Measurements from ENCODE around the gene GTPBP6. TPM values are rescaled to one million over a fixed set of nuclear protein-coding genes. Genes with fewer than 3 reads are reported as not detected.
"Not testable (repeated sequence)": the region's sequence is repeated elsewhere in the genome, so short reads cannot be mapped to it uniquely, and the experiment has no call there.

The GTPBP6 gene
- total RNA-seq, 1 donor from 2014 or later: 24.9 TPM

DNA sequence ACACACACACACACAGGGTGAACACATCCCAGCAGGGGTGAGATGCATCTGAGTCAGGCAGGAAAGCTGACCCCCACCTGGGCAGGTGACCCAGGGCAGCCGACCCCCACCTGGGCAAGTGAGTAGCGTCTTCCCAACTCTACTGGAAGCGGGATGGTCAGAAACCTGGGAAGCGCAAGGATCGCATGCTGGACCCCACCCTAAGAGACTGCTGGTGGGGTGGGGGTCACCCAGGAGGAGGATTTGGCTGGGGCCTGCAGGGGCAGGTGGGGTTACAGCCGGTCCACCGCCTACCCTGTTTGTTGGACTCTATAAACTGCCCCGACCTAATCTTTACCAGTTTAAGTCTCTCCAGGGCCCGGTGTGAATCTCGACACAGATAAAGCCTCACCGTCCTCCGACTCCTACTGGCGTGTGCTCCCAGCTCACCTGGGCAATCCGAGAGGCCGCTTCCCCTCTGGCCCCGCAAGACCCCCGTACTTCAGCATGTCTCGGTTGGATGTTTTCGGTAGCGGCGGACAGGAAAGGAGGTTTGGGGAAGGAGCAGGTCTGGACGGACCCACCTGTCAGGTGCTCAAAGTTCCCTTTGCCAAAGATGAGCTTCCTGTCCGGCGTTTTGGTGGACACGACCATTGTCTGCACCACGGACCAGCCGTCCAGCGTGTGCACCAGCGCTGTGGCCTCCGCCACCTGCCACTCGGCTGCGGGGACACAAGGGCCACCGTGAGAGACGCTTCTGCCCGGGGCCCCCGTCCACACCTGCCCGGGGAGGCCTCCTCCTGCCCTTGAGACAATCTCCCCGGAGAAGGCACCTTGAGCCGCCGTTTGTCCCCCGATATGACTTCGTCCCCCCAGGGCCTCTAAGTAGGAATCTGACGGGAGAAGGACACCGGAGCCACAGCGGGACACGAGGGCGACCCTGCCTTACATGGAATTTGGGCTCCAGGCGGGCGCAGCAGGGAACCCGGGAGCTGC, 2.0 kb downstream of the GTPBP6 start:
- no peak for DNase-seq (ENCODE audit: low read depth)

DNA sequence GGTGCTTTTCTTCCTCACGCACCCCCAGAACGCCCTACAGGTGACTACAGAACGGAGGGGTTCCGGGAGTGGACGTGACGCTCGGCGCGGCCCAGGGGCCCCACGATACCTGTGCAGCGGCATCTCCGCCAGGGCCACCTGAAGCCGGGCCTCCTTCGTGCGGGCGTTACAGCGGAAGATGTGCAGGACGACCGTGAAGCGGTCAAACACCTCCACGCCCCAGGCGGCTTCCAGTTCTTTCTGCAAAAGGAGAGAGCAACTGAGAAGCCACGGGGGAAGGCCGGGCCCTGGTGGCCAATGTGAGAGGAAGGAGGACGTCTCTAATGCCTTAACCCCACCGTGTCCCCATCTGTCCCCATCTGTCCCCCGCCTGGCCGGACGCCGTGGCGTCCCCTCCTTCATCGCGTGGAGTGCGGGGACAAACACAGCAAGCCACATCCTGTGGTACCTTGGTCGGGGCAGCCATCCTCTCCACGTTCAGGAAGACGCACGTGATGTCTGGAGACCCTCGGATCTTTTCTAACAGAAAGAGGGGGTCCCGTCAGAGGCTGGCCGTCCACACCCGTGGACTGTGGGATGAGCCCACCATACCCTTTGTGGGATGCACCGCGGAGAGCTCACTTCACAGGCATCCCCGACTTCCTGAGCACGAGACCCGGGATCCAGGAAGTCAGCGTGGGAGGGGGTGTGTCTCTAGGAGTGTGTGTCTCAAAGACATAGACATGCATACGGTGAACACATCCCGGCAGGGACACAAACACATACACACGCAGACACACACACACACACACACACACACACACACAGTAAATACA, 3.6 kb downstream of the GTPBP6 start:
- no peak for DNase-seq (ENCODE audit: low read depth)

DNA sequence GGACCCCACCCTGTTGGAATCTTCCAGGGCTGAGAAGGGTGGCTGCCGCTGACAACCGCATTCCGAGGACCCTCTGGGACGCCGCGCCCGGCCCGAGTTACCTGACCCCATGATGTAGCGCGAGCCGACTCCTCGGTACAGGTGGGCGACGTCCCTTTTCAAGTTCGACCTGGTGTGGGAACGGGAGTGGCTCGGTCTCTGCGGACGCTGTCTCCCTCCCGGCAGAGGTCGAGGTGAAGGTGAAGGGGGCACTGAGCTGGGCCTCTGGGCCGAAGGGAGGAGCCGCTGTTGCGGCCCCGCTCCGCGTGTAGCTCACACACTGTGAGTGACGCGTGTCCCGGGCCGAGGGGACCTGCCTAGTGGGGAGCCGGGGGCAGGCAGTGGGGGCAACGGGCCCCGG, 4.5 kb downstream of the GTPBP6 start:
- no peak for DNase-seq (ENCODE audit: low read depth)

DNA sequence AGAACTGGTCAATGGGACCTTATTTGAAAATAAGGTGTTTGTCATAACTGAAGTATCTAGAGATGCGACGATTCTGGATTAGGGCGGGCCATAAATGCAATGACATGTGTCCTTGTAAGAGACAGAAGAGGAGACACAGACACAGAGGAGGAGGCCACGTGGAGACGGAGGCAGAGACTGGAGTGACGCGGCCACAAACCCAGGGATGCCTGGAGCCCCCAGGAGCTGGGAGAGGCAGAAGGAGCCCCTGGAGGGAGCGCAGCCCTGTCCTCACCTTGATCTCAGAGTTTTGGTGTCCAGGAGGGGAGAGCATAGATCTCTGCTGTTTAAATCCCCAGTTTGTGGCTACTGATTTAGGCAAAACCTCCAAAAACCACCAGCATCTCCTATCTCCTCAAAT, 5.0 kb downstream of the GTPBP6 start:
- no peak for DNase-seq (ENCODE audit: low read depth)

DNA sequence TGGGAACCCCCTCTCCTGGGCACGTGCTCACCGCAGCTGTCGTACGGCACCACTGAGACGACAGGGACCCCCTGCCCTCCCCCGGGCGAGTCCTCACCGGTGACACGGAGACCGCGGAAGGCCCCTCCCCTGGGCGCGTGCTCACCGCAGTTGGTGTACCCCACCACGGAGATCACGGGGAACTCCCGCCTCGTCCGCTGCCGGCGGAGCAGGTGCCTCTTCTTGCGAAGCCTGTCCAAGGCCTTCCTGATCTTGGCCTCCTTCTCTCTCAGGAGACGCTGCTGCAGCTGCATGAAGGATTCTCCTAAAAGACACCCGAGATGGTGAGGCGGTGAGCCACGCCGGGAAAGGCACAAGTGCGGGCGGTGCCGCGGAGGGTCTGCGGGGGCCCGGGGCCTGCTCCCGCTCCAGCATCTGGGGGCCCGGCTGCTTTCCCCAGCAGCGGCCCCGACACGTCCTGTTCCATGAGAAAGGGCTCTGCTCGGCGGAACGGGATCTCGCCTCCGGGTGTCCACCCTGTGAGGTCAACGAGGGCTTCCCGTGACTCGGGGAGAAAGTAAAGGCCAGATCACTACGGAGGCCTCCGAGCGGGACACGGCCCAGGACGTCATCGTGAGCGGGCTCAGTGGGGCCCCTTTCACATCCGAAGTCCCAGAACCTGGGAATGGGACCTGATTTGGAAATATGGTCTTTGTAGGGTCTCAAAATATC, 5.8 kb downstream of the GTPBP6 start:
- no peak for DNase-seq (ENCODE audit: low read depth)

DNA sequence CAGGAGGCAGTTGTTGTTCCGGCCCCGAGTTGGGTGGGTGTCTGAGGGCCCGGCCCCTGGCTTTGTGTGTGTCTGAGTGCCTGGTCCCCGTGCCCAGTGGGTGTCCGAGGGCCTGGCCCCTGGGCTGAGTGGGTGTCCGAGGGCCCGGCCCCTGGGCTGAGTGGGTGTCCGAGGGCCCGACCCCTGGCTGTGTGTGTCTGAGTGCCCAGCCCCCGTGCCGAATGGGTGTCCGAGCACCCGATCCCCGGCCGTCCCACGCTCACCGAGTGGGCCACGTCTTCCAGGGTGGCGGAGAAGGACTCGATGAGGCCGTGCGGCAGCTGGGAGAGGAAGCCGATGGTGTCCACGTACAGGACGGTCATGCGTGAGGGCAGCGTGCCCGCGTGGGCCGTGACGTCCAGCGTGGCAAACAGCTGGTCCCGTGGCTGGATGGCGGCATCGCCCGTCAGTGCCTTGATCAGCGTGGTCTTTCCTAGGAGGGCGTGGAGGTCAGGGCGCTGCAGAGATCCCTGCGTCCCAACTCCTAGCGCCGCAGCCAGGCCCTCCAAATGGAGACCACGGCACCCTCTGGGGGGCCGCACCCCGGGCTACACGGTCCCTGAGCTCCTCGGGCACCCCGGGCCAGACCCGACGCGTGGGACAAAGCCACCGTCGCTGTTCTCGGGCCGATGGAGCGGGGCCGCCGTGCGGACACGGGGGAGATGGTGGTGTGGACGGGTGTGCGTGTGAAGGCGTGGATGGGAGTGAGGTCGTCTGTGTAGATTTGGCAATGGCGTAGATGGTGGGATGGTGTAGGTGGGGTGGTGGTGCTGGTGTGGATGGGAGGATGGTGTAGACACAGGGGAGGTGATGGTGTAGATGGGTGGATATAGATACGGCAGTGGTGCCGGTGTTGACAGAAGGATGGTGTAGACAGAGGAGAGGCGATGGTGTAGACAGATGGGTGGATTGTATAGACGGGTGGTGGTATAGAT, 7.2 kb downstream of the GTPBP6 start:
- DNase-seq (ENCODE audit: low read depth): no peak

DNA sequence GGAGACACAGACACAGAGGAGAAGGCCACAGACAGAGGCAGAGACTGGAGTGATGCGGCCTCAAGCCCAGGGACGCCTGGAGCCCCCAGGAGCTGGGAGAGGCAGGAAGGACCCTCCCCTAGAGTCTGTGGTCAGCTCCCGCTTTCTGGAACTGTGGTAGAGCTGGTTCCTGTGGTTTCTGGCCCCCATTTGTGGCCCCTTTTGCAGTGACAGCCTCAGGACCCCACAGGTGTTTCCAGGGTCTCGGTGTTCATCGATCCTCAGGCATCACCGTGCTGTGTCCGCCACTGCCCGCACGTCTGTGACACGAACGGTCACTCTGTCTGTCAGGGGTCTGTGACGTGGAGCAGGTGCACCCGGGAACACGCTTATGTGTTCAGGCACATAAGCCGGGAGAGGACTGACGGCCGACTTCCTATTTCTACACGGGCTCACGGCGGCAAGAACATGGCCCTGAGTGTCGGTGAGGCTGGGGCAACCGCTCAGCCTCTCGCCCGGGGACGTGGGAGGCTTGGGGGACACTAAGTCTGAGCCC, 7.9 kb downstream of the GTPBP6 start:
- DNase-seq (ENCODE audit: low read depth): no peak

DNA sequence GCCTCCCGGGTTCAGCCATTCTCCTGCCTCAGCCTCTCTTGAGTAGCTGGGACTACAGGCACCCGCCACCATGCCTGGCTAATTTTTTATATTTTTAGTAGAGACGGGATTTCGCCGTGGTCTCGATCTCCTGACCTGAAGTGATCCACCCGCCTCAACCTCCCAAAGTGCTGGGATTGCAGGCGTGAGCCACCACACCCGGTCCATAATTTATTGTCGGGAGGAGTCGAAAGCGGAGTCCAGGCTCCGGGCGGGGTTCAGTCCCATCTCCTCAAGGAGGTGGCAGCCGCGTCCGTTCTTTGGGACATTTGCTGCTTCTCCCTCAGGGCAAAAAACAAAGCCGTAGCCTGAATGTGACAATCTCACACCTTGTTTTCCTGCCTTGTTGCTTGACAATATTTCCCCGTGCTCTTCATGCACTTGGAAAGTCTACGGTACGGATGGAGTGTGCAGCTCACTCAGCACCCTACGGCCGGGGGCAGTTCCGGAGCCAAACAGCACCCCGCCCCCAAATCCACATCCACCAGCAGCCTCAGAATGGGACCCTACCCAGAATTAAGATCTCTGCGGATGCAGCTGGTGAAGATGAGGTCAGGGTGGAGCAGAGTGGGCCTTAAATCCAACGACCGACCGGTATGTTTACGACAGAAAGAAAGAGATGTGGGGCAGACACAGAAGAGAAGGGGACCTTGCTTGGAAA, 9.6 kb downstream of the GTPBP6 start:
- no peak for DNase-seq (ENCODE audit: low read depth)

DNA sequence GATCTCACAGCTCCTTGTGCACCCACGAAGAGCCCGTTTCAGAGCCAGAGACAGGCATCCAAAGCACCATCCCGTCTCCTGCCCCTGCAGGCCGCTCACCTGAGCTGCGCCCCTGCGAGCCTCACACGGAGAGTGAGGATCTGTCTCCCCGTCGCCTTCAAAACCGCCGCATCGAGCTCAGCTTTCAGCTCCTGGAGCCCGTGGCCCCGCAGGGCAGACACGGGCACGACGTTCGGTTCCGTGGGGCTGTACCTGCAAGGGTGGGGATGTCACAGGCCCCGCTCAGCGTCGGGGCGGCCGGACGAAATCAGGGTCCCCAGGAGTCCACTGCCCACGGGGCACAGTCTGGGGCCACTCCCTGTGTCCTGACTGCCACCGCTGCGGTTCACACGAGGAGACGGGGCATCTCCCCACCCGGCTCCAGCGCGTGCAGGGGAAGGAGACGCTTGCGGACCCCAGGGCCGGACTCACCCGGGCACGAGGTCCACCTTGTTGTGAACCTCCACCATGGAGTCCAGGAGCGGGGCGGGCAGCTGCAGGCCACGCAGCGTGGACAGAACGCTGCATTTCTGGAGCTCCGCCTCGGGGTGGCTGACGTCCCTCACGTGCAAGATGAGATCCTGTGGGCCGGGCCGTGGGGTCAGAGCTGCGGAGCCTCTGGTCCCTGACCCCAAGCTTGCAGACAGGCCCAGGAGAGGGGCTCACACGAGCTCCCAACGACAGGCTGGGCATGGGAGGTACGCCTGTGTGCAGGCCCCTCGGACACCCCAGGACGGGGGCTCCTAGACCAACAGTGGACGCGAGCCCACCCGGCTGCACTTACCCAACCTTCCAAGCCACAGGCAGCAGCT, 11.1 kb downstream of the GTPBP6 start:
- DNase-seq (ENCODE audit: low read depth): no peak

DNA sequence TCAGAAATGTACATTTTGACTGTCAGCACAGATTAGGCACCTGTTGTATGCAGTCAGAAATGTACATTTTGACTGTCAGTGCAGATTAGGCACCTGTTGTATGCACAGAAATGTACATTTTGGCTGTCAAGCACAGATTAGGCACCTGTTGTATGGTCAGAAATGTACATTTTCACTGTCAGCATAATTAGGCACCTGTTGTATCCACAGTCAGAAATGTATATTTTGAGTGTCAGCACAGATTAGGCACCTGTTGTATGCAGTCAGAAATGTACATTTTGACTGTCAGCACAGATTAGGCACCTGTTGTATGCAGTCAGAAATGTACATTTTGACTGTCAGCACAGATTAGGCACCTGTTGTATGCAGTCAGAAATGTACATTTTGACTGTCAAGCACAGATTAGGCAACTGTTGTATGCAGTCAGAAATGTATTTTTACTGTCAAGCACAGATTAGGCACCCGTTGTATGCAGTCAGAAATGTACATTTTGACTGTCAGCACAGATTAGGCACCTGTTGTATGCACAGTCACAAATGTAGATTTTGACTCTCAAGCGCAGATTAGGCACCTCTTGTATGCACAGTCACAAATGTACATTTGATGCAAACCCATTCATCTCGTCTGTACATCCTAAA, 11.9 kb downstream of the GTPBP6 start:
- DNase-seq (ENCODE audit: low read depth): not testable (repeated sequence)

DNA sequence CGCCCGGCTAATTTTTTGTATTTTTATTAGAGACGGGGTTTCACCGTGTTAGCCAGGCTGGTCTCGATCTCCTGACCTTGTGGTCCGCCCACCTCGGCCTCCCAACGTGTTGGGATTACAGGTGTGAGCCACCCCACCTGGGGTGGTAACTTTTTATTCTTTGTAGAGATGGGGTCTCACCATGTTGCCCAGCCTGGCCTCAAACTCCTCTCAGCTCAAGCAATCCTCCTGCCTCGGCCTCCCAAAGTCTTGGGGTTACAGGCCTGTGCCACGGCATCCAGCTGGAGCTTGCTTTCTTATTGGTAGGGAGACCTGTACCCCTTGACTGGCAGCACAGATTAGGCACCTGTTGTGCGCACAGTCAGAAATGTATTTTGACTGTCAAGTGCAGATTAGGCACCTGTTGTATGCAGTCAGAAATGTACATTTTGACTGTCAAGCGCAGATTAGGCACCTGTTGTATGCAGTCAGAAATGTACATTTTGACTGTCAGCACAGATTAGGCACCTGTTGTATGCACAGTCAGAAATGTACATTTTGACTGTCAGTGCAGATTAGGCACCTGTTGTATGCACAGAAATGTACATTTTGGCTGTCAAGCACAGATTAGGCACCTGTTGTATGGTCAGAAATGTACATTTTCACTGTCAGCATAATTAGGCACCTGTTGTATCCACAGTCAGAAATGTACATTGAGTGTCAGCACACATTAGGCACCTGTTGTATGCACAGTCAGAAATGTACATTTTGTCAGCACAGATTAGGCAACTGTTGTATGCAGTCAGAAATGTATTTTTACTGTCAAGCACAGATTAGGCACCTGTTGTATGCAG, 12.6 kb downstream of the GTPBP6 start:
- DNase-seq (ENCODE audit: low read depth): not testable (repeated sequence)

DNA sequence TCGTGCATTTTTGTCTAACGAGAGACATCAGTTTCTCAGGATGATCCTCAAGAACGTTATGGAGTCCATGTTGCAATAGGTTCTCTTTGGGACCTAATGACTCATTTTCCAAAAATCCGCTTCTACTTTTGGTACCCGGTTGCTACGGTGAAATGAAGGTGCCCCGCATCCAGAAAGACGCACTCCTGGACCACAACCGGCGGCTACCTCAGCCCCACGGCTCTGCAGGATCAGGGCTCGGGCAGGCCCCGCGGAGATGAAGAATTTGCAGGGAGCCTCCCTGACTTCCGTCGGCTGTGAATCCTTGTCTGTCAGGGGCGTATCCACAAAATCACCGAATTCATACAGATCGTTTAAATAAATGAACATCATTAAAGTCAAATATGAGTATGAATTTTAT, 15.6 kb downstream of the GTPBP6 start:
- no peak for DNase-seq (ENCODE audit: low read depth)

DNA sequence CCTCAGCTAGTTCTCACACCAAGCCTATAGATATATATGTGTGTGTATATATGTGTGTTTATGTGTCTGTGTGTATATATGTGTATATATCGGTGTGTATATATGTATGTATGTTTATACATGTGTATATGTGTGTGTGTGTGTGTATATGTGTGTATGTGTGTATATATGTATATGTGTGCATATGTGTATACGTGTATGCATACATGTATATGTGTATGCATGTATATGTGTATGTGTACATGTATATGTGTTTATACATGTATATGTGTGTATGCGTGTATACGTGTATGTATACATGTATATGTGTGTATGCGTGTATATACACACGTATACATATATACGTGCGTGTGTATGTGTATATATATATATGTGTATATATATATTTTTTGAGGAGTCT, 18.3 kb downstream of the GTPBP6 start:
- DNase-seq (ENCODE audit: low read depth): no peak

DNA sequence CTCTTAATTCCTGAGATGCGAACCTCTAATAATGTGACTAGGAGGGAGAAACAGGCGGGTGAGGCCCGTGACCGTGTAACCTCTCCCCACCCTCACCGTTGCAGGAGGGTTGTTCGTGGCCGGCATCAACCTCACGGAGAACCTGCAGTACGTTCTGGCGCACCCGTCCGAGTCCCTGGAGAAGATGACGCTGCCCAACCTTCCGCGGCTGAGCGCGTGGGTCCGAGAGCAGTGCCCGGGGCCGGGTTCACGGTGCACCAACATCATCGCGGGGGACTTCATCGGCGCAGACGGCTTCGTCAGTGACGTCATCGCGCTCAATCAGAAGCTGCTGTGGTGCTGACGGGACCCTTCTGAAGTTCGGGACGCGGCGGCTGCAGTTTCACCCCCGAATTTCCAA, 19.6 kb downstream of the GTPBP6 start:
- no peak for DNase-seq (ENCODE audit: low read depth)

DNA sequence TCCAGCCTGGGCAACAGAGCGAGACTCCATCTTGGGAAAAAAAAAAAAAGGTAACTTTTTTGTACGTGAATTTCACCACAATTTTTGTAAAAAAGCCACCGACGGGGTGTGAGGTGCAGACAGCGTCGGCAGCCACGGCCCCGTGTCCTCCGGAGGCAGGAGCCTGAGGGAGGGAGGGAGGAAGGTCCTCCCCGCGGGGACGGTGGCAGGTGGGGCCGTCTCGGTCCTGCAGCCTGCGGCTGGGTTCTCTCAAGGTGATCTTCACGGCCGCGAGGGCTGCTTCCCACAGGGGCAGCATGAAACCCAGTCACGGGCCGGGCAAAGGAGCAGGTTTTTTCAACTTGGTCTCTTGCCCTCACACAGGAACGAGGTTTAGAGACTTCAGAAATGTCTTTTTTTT, 23.5 kb downstream of the GTPBP6 start:
- no peak for DNase-seq (ENCODE audit: low read depth)

DNA sequence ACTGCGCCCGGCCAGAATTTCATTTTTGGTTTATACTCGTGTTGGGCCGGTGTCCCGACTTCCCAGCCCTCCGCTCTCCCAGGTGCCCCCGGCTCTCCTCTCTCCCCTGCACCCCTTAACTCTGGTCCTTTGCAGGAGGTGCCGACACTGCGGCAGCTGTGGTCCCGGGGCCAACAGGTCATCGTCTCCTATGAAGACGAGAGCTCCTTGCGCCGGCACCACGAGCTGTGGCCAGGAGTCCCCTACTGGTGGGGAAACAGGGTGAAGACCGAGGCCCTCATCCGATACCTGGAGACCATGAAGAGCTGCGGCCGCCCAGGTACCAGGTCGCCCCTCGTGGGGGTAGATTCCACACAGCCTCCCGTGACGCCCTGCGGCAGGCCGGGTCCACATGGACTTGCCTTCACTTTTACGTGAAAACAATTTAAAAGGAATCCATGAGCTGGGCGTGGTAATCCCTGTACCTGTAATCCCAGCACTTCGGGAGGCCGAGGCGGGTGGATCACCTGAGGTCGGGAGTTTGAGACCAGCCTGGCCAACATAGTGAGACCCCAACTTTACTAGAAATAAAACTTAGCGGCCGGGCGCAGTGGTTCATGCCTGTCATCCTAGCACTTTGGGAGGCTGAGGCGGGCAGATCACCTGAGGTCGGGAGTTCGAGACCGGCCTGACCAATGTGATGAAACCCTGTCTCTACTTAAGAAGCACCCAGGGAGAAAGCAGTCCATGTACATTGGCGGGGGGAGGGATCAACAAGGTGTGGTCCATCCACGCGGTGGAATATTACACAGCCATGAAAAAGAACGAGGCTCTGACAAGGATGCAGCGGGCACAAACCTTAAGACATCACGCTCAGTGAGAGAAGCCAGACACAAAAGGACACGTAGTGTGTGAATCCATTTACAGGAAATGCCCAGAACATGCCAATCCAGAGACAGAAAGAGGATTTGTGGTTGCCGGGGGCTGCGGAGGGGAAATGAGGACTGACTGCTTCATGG, 25.4 kb downstream of the GTPBP6 start:
- DNase-seq (ENCODE audit: low read depth): no peak
